Stimulated activated CD4-positive, alpha-beta T cell treated with anti-CD3 and anti-CD28 coated beads, Interleukin-15, amount 100 ng/mL, for 1 hour (primary cell): ENCODE results near the gene DOK6.
"Not testable (repeated sequence)": the region's sequence is repeated elsewhere in the genome, so short reads cannot be mapped to it uniquely, and the experiment has no call there.

Source experiments
- DNase-seq, 2 donors: peaks; one replicate each; pipeline ENCODE4 v3.0.0-alpha.2; 2020; ENCODE audit warnings: low read depth in 1 of 2, low spot score in 1 of 2

The DOK6 gene

DNA sequence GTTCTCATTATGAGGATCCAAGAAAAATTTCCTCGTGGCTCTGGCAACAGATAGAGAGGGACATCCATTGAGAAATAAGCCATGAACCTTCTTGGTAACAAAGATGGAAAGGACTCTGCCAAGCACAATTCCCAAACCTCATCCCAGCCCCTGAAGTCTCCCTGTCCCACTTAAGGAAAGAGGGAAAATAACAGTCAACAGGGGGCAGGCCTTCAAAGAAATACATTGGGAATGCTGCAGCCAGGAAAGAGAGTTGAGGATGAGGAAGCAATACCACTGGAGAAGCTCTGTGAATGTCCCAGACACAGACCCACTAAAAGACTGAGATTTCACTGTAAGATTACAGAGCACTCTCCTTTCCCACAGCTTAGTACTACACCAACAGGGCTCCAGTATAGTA lies 453.8 kb downstream of the DOK6 start:
- no peak for DNase-seq

- DNase-seq = no peak
Measured at GRCh38 chr18:69858897-69859296, 458.2 kb downstream of the DOK6 start.

GRCh38 chr18:69864802-69865201 lies 464.1 kb downstream of the DOK6 start:
- DNase-seq = not testable (repeated sequence)

- no peak for DNase-seq
Measured at GRCh38 chr18:69865776-69866175, 465.1 kb downstream of the DOK6 start.

DNA sequence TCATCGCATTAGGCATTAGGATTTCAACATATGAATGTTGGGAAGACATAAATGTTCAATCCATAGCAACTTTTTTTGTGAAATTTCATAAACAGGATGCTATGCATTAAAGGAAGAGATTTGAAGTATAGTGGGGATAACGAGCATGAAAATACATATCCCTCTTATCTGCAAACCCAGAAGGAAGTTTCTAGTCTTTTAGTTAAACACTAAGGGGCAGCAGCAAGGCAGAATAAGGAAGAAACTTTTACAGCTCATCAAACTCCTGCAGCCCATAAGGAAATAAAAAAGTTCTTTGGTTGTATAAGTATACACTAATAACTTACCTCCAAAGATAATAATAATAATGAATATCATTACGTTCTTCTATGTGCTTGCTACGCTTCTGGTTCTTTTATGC lies 465.5 kb downstream of the DOK6 start:
- no peak for DNase-seq

DNA sequence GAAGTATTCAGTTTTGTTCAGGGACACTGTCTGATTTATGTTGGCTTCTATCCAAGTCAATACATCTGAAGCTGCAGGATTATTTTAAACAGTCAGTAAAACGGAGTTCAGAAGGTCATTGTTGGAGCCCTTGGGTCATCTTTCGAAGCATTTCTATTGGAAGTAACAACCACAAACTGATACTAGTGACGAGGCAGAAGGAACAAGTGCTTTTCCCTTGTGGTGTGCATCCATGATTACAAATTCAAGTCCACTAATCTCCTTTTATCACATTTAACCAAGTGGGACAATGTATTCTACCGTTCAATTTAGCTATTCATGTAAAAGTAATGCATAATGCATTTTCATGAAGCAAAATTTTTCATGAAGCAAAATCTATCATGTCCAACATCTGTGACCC lies 470.0 kb downstream of the DOK6 start:
- no peak for DNase-seq

- DNase-seq = no peak
Measured at GRCh38 chr18:69871363-69871762, 470.7 kb downstream of the DOK6 start.

DNA sequence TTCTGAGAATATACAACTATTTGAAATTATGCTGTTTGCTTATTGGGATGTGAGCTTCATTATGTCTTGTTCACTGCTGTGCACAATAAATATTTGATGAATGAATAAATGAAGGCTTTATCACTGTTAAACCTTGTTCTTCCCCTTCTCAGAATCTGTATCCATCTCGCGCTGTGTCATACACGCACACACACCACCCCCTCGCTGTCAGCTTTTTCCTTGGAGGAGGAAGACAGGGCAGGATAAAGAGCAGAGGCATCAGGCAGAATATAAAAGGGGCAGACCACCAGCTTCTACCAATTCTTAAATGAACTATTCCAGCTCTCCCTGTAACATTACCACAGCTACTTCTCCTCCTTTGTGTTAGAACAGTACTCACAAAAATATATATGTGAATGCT lies 472.0 kb downstream of the DOK6 start:
- DNase-seq = no peak

DNA sequence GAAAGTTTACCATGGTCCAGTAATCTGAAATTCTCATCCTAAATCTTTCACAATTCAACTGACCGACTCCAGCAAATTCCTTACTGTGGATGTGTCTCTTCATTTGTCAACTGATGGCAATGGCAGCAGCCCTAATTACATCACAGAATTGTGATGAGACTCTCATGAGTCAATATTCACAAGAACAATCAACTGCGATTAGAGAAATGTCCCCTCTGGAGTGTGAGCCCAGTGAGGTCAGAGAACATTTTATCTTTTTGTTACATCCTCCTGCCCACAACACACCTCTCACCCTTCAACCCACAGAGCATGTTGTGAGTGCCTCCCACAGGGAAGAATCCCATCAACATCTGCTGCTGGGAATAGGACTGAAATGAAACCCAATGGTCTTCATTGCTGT lies 473.4 kb downstream of the DOK6 start:
- no peak for DNase-seq

DNA sequence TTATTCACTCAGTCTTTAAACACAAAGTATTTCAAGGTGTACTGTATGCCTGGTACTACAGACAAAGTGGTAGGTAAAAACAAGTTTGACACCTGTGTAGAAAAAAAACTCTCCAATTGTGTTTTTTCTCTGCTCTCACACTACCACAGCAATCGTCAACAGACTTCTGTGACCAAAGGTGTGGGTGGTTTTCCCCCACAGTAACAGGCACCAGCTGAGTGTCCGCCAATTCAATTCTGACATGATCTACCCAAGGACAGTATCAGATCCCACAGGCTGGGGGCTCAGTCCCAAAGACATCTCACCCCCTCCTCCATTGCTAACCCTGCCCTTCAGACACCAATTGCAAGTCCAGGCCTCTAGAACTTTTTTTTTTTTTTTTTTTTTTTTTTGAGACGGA lies 475.8 kb downstream of the DOK6 start:
- DNase-seq = no peak

- DNase-seq = no peak
Measured at GRCh38 chr18:69878213-69878933, 477.7 kb downstream of the DOK6 start.

- not testable (repeated sequence) for DNase-seq
Measured at GRCh38 chr18:69879051-69879450, 478.4 kb downstream of the DOK6 start.

DNA sequence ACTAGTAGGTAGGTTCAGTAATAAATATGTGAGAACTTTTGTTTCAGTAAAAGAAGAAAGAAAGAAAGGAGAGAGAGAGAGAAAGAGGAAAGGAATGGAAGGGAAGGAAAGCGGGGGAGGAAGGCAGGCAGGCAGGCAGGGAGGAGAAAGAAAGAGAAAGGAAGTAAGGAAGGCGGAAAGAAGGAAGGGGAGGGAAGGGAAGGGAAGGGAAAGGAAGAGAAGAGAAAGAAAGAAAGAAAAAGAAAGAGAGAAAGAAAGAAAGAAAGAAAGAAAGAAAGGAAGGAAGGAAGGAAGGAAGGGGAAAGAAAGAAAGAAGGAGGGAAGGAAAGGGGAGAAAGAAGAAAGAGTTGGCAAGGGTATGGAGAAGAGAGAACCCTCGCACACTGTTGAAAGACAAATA lies 479.4 kb downstream of the DOK6 start:
- no peak for DNase-seq

- DNase-seq = no peak
Measured at GRCh38 chr18:69882965-69883668, 482.4 kb downstream of the DOK6 start.

DNA sequence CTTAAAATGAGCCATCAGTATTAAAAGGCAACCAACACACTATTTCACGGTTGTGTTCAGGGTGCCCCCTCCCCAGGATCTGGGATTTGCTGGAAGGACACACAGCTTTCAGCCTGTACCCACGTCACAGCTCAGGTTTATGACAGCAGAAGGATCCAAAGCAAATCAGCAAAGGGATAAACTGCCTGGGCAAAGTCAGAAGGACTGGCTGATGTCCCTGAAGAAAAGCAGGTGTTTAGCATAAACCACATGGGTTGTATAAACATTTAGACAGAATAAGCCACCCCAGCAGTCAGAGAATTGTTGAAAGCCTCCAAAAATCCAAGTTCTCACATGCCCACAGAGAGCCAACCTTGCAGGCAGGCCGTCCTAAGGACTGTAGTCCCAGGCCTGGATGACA lies 483.1 kb downstream of the DOK6 start:
- DNase-seq = no peak

DNA sequence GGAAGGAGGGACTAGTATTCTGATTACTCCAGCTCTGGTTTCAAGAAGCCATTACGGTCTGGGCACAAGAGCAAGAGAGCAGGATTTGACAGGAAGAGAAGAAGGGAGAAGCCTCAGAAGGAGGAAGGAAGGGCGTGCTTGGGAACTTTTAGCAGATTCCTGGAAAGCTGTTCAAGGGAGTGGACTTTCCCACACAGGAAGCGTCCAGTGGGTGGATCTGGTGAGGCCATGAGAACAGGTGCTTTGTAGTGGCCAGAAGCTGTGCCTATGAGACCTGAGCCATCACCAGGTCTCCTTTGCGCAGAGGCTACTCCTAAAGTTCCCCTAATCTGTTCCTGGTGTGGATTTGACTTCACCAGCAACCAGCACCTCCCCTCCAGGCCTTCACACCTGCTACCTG lies 484.7 kb downstream of the DOK6 start:
- no peak for DNase-seq

- DNase-seq = no peak
Measured at GRCh38 chr18:69885841-69886531, 485.3 kb downstream of the DOK6 start.

DNA sequence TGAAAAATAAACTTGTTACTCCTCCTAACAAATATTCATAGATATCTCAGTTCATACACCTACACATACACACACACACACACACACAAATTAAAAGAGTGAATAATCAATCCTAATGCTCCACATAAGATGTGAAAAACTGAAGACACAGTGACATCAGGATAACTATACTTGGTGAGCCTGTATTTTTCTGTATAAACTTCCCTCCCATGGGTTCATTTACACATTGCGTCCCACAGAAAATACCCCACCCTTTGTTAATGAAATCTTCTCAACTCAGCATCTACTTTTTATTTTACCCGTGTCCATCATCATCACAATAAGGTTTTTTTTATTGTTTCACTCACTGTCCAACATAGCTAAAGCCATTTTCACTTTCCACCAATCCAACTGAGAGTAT lies 486.6 kb downstream of the DOK6 start:
- no peak for DNase-seq

GRCh38 chr18:69889009-69889408 lies 488.3 kb downstream of the DOK6 start:
- DNase-seq = no peak

DNA sequence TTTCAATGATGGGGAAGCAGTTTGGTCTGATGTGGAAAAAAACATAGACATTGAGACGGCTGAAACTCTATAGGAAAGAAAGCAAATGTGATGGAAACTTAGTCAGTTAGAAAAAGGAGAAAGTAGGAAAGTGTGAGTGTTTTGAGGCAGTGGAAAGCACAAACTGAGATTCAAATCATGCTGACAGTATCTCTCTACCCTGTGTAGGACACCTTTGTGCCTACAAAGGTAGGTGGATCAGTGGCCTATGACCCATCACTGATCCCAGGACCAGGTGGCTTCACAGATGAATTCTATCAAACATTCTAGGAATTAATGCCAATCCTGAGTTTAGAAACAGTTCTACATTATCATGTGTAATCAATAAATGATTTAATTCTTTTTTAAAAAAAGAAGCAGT lies 489.9 kb downstream of the DOK6 start:
- no peak for DNase-seq

GRCh38 chr18:69894467-69894866 lies 493.8 kb downstream of the DOK6 start:
- no peak for DNase-seq
